Activated CD8-positive, alpha-beta memory T cell treated with anti-CD3 and anti-CD28 coated beads for 1 hour (primary cell): ENCODE measurements around the gene CDH11.

Source experiments
- DNase-seq, 2 donors: peaks; one replicate each; pipeline ENCODE4 v3.0.0-alpha.2; 2020; ENCODE audit warnings: low read depth in 1 of 2; ENCODE audit errors: extremely low read depth in 1 of 2

Gene CDH11, protein sequence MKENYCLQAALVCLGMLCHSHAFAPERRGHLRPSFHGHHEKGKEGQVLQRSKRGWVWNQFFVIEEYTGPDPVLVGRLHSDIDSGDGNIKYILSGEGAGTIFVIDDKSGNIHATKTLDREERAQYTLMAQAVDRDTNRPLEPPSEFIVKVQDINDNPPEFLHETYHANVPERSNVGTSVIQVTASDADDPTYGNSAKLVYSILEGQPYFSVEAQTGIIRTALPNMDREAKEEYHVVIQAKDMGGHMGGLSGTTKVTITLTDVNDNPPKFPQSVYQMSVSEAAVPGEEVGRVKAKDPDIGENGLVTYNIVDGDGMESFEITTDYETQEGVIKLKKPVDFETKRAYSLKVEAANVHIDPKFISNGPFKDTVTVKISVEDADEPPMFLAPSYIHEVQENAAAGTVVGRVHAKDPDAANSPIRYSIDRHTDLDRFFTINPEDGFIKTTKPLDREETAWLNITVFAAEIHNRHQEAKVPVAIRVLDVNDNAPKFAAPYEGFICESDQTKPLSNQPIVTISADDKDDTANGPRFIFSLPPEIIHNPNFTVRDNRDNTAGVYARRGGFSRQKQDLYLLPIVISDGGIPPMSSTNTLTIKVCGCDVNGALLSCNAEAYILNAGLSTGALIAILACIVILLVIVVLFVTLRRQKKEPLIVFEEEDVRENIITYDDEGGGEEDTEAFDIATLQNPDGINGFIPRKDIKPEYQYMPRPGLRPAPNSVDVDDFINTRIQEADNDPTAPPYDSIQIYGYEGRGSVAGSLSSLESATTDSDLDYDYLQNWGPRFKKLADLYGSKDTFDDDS

GRCh38 chr16:65121870-65122723 is at the start of gene CDH11:
Gene CDH11, minus strand, starts transcription at chr16:65122063. Its CDS starts 117,194 bp downstream, at chr16:65004869.
- DNase-seq: no peak

DNA sequence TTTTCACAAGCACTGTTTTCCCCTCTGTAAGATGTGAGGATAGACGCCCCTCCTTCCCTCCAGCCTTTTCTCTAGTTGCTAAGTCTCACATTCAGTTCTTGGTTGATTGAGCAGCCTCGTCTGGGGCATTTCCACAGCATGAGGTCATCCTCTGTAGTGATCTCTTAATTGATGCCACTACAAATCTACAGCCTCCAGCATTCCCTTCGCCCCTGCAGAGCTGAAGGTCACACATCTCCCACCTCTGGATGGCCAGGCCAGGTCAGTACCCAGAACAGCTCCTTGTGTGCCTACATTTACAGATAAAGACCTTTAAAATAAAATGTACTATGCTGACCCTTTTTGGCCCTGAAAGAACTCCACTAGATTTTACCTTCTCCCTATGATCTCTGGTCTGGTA is 32.5 kb upstream of the CDH11 start:
- no peak for DNase-seq

DNA sequence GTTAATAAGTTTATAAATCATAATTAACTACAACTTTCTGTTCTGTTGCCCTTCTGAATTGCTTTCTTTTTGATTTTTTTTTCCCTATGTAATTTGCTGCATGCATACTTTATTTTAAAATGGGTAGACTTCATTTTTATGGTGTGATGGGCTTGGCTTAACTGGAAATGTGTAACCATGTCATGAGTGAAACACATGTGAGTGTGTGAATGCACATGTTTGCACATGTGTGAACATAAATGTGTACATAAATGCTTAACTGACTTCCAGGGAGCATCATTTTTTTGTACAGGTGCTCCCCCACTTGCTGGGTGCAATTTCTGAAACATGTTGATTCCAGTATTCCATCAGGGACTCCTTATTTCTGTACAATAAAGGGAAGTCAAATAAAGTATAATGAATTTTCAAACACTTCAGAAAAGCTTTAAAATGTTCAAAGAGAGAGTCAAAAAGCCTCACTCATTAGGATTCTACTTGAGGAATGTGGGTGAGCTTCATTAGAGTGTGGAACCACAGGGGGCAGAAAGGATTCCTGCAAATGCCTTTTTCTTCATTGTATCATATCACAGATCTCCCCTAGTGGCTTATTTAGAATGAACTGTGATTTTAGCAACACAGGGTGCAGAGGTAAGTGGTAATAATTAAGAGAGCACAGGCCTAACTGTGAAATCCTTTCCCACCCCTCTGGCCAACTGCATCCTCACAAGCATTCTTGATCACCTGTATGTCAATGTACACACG is 31.7 kb upstream of the CDH11 start:
- DNase-seq: no peak

GRCh38 chr16:65148804-65149203 is 26.9 kb upstream of the CDH11 start:
- no peak for DNase-seq

- no peak for DNase-seq
Observed at GRCh38 chr16:65142276-65142675, 20.4 kb upstream of the CDH11 start.

GRCh38 chr16:65136681-65137080 is 14.8 kb upstream of the CDH11 start:
- DNase-seq: no peak

GRCh38 chr16:65126845-65127624 is 5.2 kb upstream of the CDH11 start:
- no peak for DNase-seq

- DNase-seq: no peak
Observed at GRCh38 chr16:65125871-65126270, 4.0 kb upstream of the CDH11 start.

DNA sequence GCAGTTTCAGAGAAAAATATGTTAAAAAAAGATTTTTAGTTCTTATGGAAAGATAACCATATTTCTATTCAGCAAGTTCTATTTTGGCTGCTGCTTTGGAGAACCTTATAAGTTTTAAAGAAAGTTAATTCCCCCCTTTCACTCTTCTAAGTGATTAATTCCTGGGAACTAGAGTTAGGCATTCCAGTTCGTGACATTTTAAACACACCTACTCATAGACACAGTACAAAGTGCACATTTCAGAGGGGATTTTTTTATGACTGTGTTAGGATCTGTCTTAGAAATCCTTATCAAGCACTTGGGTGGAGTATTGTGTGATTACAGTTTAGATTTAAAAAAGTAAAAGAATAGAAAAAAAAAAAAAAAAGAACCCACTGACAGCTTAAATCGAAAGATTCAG is 3.5 kb upstream of the CDH11 start:
- DNase-seq: no peak

- DNase-seq: no peak
Observed at GRCh38 chr16:65124596-65124995, 2.7 kb upstream of the CDH11 start.

DNA sequence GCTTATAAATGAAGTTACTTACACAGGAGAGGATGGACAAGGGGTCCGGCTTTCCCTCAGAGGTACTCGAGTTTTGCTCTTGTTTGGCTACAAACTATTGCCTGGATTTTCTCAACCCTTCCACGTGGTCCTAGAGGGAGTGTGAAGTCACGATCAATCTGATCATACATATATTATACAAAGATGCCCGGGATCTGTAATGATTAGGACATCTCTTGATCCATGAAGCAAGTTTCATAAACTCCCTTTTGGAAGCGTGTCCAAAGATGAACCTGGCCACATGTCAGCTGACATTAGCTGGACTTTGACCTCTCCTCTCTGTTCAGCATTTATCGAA is 2.3 kb upstream of the CDH11 start:
- no peak for DNase-seq

DNA sequence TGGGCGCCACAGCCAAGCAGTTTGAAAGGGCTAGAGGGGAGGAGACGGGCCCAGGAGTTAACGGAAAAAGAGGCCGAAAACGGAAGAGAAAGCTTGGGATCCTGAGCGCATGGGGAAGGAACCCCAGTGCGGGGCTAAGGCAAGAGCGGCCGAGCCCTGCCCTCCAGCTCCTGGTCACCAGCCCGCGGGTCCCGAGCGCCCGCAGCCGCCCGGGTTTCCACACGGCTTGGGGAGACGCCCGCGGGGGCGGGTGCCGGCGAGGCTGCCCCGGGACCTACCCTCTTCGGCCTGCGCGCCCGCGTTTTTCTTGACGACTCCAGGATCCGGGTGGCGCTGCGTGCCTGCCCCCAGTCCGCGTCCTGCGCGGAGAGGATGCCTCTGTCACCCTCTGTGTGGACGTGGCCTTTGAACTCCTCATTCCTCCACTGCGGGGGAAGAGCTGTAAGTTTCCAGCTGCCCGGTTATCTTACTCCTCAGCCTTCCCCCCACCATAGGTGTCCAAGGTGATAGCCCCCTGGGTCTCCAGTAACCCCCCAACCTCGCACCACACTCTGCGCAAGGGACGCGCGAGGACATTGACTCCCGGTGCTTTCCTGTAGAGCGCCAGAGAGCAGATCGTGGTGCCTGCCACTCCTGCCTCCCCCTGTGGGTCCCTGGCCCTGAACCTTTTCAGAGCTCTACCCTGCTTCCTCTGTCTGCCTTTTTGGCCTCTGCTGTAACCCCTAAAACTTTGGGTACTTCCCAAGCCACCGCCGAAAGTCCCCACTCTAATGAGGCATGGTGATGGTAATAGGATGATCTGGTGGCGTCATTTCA is 1.7 kb upstream of the CDH11 start:
- DNase-seq: no peak

DNA sequence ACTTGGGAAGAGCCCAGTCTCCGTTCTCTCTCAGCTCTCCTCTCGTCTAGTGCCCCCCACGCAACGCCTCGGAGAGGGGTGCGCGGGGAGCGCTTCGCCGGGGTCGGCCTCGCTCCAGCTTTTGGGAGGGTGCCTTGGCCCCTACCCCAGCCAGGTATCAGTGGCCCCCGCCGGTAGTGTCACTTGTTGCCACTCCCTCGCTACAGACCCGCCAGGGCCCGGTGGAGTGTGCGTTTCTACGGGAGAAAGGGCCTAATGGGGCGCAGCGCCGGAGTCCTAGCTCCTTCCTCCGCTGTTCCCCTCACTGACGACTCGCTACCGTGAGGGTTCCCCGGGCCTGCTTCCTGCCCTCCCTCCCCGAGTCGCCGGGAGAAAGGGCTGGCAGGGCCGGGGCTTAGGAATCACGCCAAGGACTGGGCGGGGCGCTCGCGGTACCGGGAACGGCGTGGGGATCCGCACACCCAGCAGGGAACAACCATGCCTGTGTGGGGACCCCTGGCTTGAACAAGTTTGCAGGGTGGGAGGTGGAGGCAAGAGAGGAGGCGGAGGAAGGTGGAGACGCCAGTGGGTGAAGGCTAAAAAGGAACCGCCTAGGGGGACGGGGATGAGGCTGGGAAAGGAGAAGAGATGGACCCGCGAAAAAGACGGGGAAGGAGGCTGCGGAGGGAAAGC is 997 bp upstream of the CDH11 start:
- no peak for DNase-seq

GRCh38 chr16:65120831-65121721 is 787 bp downstream of the CDH11 start:
- no peak for DNase-seq

DNA sequence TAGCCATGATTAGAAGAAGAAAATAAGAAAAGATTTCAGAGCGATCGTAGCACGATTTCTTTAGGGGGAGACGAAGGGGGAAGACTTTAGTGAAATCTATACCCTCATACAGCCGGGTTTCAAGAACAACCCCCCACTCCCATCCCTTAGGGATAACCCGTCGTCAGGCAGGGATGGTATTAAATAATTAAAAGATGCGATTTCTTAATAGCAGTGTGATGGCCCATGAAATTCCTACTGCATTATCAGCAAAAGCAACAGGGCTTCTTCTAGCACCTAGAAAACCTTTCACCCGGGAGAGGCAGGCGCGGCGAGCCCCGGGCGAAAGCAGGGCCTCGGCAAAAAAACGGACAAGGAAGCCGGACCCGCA is 1.4 kb downstream of the CDH11 start:
- no peak for DNase-seq

- DNase-seq: no peak
Observed at GRCh38 chr16:65119901-65120401, 1.9 kb downstream of the CDH11 start.

DNA sequence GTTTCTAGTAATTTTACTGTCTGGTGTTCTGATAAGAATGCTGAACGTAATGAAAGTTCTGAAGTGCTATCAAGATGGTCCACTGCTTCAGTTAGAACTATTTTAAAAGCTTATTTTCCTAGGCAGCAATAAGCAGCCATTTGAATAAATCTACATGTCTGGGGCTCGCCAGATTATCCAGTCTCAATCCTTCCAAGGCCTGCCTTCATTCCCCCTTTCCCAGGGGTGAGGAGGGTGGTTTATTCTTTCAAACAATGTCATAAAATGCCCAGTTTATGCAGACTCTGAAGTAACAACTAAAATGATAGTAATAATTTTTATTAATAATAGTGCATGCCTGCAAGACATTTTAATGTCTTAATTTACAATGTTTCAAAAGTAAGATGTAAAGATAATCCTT is 2.4 kb downstream of the CDH11 start:
- DNase-seq: no peak
